Keratinocyte (primary cell): ENCODE measurements around the gene C15orf40.

Experiments
- EZH2 ChIP-seq: IDR thresholded peaks from one replicate; pipeline ENCODE4 v1.6.1; 2012; ENCODE audit warnings: inconsistent platforms, mild to moderate bottlenecking, low read length, moderate library complexity
- TF ChIP-seq, protein P1 (sequence below), 3 experiments: IDR thresholded peaks in 1 of 3; conservative IDR thresholded peaks in 1 of 3; optimal IDR thresholded peaks in 1 of 3; 2 replicates in 2 of 3; 3 replicates in 1 of 3; pipeline versions ENCODE3 to v1.5.1; 2011; ENCODE audit warnings: low read length in 3 of 3, mild to moderate bottlenecking in 3 of 3, moderate library complexity in 2 of 3, control low read depth in 1 of 3, inconsistent platforms in 1 of 3; ENCODE audit not compliant: insufficient read depth in 2 of 3; ENCODE audit errors: extremely low read depth in 1 of 3

DNA sequence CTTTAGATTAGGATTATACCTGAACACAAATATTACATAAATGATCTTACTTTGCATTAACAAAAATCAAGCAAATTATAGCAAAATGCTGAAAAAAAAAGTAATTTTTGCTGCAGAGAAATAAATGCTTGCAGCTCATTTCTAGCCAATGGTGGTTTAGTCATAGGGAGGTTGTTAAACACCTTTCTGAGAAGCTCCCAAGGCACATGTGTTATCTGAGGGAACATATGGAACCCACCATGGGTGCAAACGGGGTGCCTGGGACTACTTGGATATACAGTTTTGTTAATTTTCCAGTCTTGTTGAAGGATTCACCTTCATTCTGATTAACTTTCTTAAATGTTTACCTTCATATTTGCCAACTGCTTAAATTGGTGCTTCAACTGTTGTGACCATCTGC lies 34.4 kb downstream of the C15orf40 start:
- TF ChIP-seq, protein P1, sequence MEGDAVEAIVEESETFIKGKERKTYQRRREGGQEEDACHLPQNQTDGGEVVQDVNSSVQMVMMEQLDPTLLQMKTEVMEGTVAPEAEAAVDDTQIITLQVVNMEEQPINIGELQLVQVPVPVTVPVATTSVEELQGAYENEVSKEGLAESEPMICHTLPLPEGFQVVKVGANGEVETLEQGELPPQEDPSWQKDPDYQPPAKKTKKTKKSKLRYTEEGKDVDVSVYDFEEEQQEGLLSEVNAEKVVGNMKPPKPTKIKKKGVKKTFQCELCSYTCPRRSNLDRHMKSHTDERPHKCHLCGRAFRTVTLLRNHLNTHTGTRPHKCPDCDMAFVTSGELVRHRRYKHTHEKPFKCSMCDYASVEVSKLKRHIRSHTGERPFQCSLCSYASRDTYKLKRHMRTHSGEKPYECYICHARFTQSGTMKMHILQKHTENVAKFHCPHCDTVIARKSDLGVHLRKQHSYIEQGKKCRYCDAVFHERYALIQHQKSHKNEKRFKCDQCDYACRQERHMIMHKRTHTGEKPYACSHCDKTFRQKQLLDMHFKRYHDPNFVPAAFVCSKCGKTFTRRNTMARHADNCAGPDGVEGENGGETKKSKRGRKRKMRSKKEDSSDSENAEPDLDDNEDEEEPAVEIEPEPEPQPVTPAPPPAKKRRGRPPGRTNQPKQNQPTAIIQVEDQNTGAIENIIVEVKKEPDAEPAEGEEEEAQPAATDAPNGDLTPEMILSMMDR (optimal IDR thresholded peaks at IDR 0.05 in 1 of 3, IDR thresholded peaks at IDR 0.05 in 1 of 3, conservative IDR thresholded peaks at IDR 0.05 in 1 of 3; ENCODE audit: extremely low read depth in 1 of 3, insufficient read depth in 2 of 3, low read length in 3 of 3): no peak
- no peak for TF ChIP-seq EZH2
